B cell (primary cell): ENCODE results near the gene GCNT2. TPM values are rescaled to one million over a fixed set of nuclear protein-coding genes. Genes with fewer than 3 reads are reported as not detected.

Source experiments
- ATAC-seq: fragments of 200-7000 bp; cut with Tn5 transposase; one replicate; pipeline ENCODE4 v1.10.0; 2021; ENCODE audit warnings: low read depth, mild to moderate bottlenecking, moderate number of reproducible peaks, moderate library complexity
- CTCF ChIA-PET: fragments of 350-600 bp; sonication (Branson Sonifier 250); formaldehyde crosslinking; loops from one replicate; lab custom pipeline; 2021; ENCODE audit warnings: antibody characterized with exemption, inconsistent platforms; lab: Charles Lee
- POLR2A ChIA-PET: fragments of 350-600 bp; sonication (Branson Sonifier 250); formaldehyde crosslinking; loops from one replicate; lab custom pipeline; 2021; ENCODE audit warnings: antibody characterized with exemption; lab: Charles Lee
- DNase-seq: peaks from one replicate; pipeline ENCODE4 v3.0.0; 2013
- H2AFZ ChIP-seq: 2 replicates; pipeline ENCODE4 v1.6.1; 2012; ENCODE audit warnings: mild to moderate bottlenecking, low read depth, low read length; ENCODE audit not compliant: insufficient read depth, poor library complexity, severe bottlenecking
- H3K27ac ChIP-seq, 2 donors: 1 replicate in 1 of 2; 2 replicates in 1 of 2; pipeline ENCODE4 v1.5.1; 2012 to 2013; ENCODE audit warnings: low read length in 2 of 2, mild to moderate bottlenecking in 2 of 2, moderate library complexity in 1 of 2
- H3K27me3 ChIP-seq, 4 experiments: fragments of 200-600 bp in 1 of 4; sonication (generic) in 1 of 4; replicated peaks in 1 of 4; 1 replicate in 2 of 4; 2 replicates in 2 of 4; pipeline versions ENCODE4 v1.6.1 to v1.7.0; 2013 to 2016; ENCODE audit warnings: low read length in 3 of 4, mild to moderate bottlenecking in 2 of 4, mixed read lengths in 1 of 4, moderate library complexity in 1 of 4; ENCODE audit not compliant: insufficient read depth in 4 of 4, control insufficient read depth in 3 of 4; ENCODE audit errors: control extremely low read depth in 1 of 4
- H3K36me3 ChIP-seq, 2 experiments: replicated peaks in 1 of 2; 1 replicate in 1 of 2; 2 replicates in 1 of 2; pipeline versions ENCODE4 v1.6.1 to v1.7.1; 2013; ENCODE audit warnings: low read length in 1 of 2; ENCODE audit not compliant: insufficient read depth in 2 of 2, control insufficient read depth in 1 of 2; ENCODE audit errors: control extremely low read depth in 1 of 2, extremely low read depth in 1 of 2
- H3K4me1 ChIP-seq, 2 donors: fragments of 200-600 bp in 1 of 2; sonication (generic) in 1 of 2; 1 replicate in 1 of 2; 2 replicates in 1 of 2; pipeline versions ENCODE4 v1.5.1 to v1.6.1; 2013 to 2017; ENCODE audit warnings: low read length in 2 of 2; ENCODE audit not compliant: control insufficient read depth in 2 of 2, insufficient read depth in 2 of 2
- H3K4me2 ChIP-seq: replicated peaks from 2 replicates; pipeline ENCODE3; 2012; ENCODE audit warnings: mild to moderate bottlenecking, low read depth, low read length; ENCODE audit not compliant: poor library complexity, severe bottlenecking
- H3K4me3 ChIP-seq, 5 experiments: fragments of 200-600 bp in 1 of 5; sonication (generic) in 1 of 5; 1 replicate in 3 of 5; 2 replicates in 2 of 5; pipeline versions ENCODE4 v1.5.1 to v1.7.0; 2011 to 2016; ENCODE audit warnings: low read length in 4 of 5, mild to moderate bottlenecking in 4 of 5, low read depth in 2 of 5, control low read depth in 1 of 5, moderate library complexity in 1 of 5; ENCODE audit not compliant: insufficient read depth in 1 of 5; ENCODE audit errors: control extremely low read depth in 1 of 5, extremely low read depth in 1 of 5
- H3K79me2 ChIP-seq: fragments of 200-600 bp; sonication (generic); one replicate; pipeline ENCODE4 v1.6.0; 2016; ENCODE audit warnings: low read length; ENCODE audit not compliant: control insufficient read depth, insufficient read depth
- H3K9ac ChIP-seq: fragments of 200-600 bp; sonication (generic); 2 replicates; pipeline ENCODE4 v1.6.1; 2017; ENCODE audit warnings: mild to moderate bottlenecking, low read length, moderate library complexity
- H3K9me3 ChIP-seq, 3 donors: one replicate each; pipeline versions ENCODE4 v1.6.1 to v1.7.1; 2013; ENCODE audit warnings: low read length in 2 of 3; ENCODE audit not compliant: control insufficient read depth in 2 of 3, insufficient read depth in 1 of 3; ENCODE audit errors: control extremely low read depth in 1 of 3
- H4K20me1 ChIP-seq: 2 replicates; pipeline ENCODE4 v1.6.0; 2012; ENCODE audit warnings: mild to moderate bottlenecking, low read length; ENCODE audit not compliant: insufficient read depth, control insufficient read depth, poor library complexity, severe bottlenecking
- H3K27ac Mint-ChIP-seq: one replicate; pipeline ENCODE4 v1.8.0; 2021; ENCODE audit warnings: mixed read lengths
- H3K27me3 Mint-ChIP-seq: one replicate; pipeline ENCODE4 v1.8.0; 2021; ENCODE audit warnings: mixed read lengths
- H3K4me1 Mint-ChIP-seq: one replicate; pipeline ENCODE4 v1.8.0; 2021; ENCODE audit warnings: mixed read lengths
- H3K4me3 Mint-ChIP-seq: one replicate; pipeline ENCODE4 v1.8.0; 2021; ENCODE audit warnings: mixed read lengths
- H3K9me3 Mint-ChIP-seq: one replicate; pipeline ENCODE4 v1.8.0; 2022; ENCODE audit warnings: mixed read lengths; ENCODE audit not compliant: insufficient read depth
- CTCF ChIP-seq: fragments of 200-600 bp; IDR thresholded peaks from one replicate; pipeline ENCODE4 v1.8.0; 2022; ENCODE audit warnings: antibody characterized with exemption, mild to moderate bottlenecking
- EZH2 ChIP-seq: IDR thresholded peaks from 2 replicates; pipeline ENCODE4 v1.6.1; 2012; ENCODE audit warnings: borderline replicate concordance, low read depth, mild to moderate bottlenecking, moderate library complexity, low read length; ENCODE audit not compliant: insufficient read depth, poor library complexity, severe bottlenecking
- WGBS: methylation state at CpG from one replicate; pipeline ENCODE4 v1.1.5; 2013; ENCODE audit warnings: missing lambda C conversion rate; ENCODE audit not compliant: insufficient coverage; 5-methylcytosine and 5-hydroxymethylcytosine counted together
- intact Hi-C: fragments of 100-400 bp; cut with micrococcal nuclease; formaldehyde crosslinking; loops from one replicate; pipeline ENCODE4 v1.10.0; 2022
- polyA plus RNA-seq: library from polyadenylated mRNA; depleted of rRNA; stranded (reverse); fragments of >200 nt; gene quantifications from 2 replicates; pipeline ENCODE4 v1.2.3, GENCODE V29; 2012
- total RNA-seq, 2 donors: library from RNA; stranded (reverse); fragments of 120-200 nt in 1 of 2; gene quantifications; 1 replicate in 1 of 2; 2 replicates in 1 of 2; pipeline versions ENCODE4 v1.2.3 to v1.2.4, GENCODE V29; 2013 to 2022

Gene GCNT2
- total and polyA plus RNA-seq, 2 donors (not counting 1 experiment from before 2014, with no cell fraction given): 6.8 to 32.1 TPM

GRCh38 chr6:10579803-10580202, 58.7 kb downstream of the GCNT2 start:
- TF ChIP-seq EZH2 (no peak), CTCF (no peak)
- no peak for ATAC-seq
- no peak overlapping the region for H2AFZ ChIP-seq
- Mint-ChIP-seq H3K9me3 (no peaks in the 10 kb centered on the region), H3K4me3 (no peak overlapping the region), H3K27ac (no peak overlapping the region), H3K4me1 (peaks cover 13% of the 10 kb centered on the region), H3K27me3 (no peaks in the 10 kb centered on the region)
- WGBS: 80% methylated on average over 1 of the region's 4 CpGs
- no peak overlapping the region for H3K27ac ChIP-seq
- no peak overlapping the region for H3K4me3 ChIP-seq
- peaks cover 15% of the 10 kb centered on the region for H3K79me2 ChIP-seq
- H4K20me1 ChIP-seq: peaks cover 6% of the 10 kb centered on the region
- intact Hi-C loops: no loop called here
- no peaks in the 10 kb centered on the region for H3K36me3 ChIP-seq
- H3K4me2 ChIP-seq: no peak overlapping the region
- DNase-seq: no peak
- ChIA-PET POLR2A (no interaction called here), CTCF (no interaction called here)
- no peaks in the 10 kb centered on the region for H3K4me1 ChIP-seq
- H3K9ac ChIP-seq: no peak overlapping the region
- H3K27me3 ChIP-seq: no peaks in the 10 kb centered on the region
- no peaks in the 10 kb centered on the region for H3K9me3 ChIP-seq

GRCh38 chr6:10580570-10580969, 59.4 kb downstream of the GCNT2 start:
- no peaks in the 10 kb centered on the region for H3K9me3 Mint-ChIP-seq

More at GRCh38 chr6:10580570-10580969, 59.4 kb downstream of the GCNT2 start:
- no peak for ATAC-seq
- peaks cover 15% of the 10 kb centered on the region for H3K79me2 ChIP-seq
- H3K4me1 Mint-ChIP-seq: peaks cover 18% of the 10 kb centered on the region
- no peak overlapping the region for H3K4me3 Mint-ChIP-seq
- TF ChIP-seq CTCF (no peak), EZH2 (no peak)
- H3K9ac ChIP-seq: no peak overlapping the region
- no peak overlapping the region for H3K4me3 ChIP-seq
- POLR2A ChIA-PET: no interaction called here
- no peaks in the 10 kb centered on the region for H3K27me3 Mint-ChIP-seq
- CTCF ChIA-PET: no interaction called here
- peaks cover 13% of the 10 kb centered on the region for H4K20me1 ChIP-seq
- no peaks in the 10 kb centered on the region for H3K27me3 ChIP-seq
- no peaks in the 10 kb centered on the region for H3K4me1 ChIP-seq
- H3K27ac ChIP-seq: no peak overlapping the region
- 100% methylated on average over 5 of the region's 7 CpGs for WGBS
- no peak for DNase-seq
- intact Hi-C loops: no loop called here
- no peak overlapping the region for H3K27ac Mint-ChIP-seq
- no peaks in the 10 kb centered on the region for H3K9me3 ChIP-seq
- H2AFZ ChIP-seq: no peak overlapping the region
- H3K4me2 ChIP-seq: no peak overlapping the region
- H3K36me3 ChIP-seq: no peaks in the 10 kb centered on the region
